ENCODE measurements around the gene SIGLEC7.

The SIGLEC7 gene

GRCh38 chr19:51179256-51179655 lies 37.2 kb downstream of the SIGLEC7 start:
- H4K8ac ChIP-seq (ENCODE audit: low read depth, low read length): no peak overlapping the region
- no peak overlapping the region for H2BK12ac ChIP-seq (ENCODE audit: low read length)
- WGBS (ENCODE audit: extremely low coverage, insufficient coverage, insufficient read length): no CpG with 5 or more reads among the region's 1 CpG

GRCh38 chr19:51181377-51181912 lies 39.3 kb downstream of the SIGLEC7 start:
- H4K12ac ChIP-seq (ENCODE audit: low read depth, low read length): no peak overlapping the region
- H3K14ac ChIP-seq (ENCODE audit: low read length): no peak overlapping the region
- no peaks in the 10 kb centered on the region for H3K36me3 ChIP-seq (ENCODE audit: control insufficient read depth in 1 of 2, insufficient read depth in 2 of 2, low read length in 2 of 2)
- peaks cover 9% of the 10 kb centered on the region for H3K9me3 ChIP-seq (ENCODE audit: insufficient read depth, low read depth, low read length)
- no peak overlapping the region for H4K91ac ChIP-seq (ENCODE audit: low read depth, low read length)
- no CpG with 5 or more reads among the region's 39 CpGs for WGBS (ENCODE audit: extremely low coverage, insufficient coverage, insufficient read length)
- no peak overlapping the region for H3K18ac ChIP-seq (ENCODE audit: low read length)
- no peak overlapping the region for H3K9ac ChIP-seq (ENCODE audit: low read length)
- no peak overlapping the region for H2BK120ac ChIP-seq (ENCODE audit: insufficient read depth, low read length, poor library complexity)
- no peak overlapping the region for H2BK5ac ChIP-seq (ENCODE audit: low read depth, low read length, poor library complexity)
- H3K4me1 ChIP-seq (ENCODE audit: control insufficient read depth in 1 of 2, insufficient read depth in 2 of 2, low read length in 2 of 2): no peaks in the 10 kb centered on the region
- H3K4me2 ChIP-seq (ENCODE audit: low read length): no peak overlapping the region
- no peak overlapping the region for H3K4ac ChIP-seq (ENCODE audit: low read depth, low read length)
- no peak overlapping the region for H3K27ac ChIP-seq (ENCODE audit: low read depth, low read length)
- H3K4me3 ChIP-seq (ENCODE audit: low read depth, low read length): no peak overlapping the region
- no peaks in the 10 kb centered on the region for H3K79me1 ChIP-seq (ENCODE audit: low read length)
- H3K27me3 ChIP-seq (ENCODE audit: insufficient read depth, low read length): peaks cover 4% of the 10 kb centered on the region
- H4K8ac ChIP-seq (ENCODE audit: low read depth, low read length): no peak overlapping the region
- H2AK5ac ChIP-seq (ENCODE audit: low read length): no peak overlapping the region
- no peak overlapping the region for H3K23ac ChIP-seq (ENCODE audit: low read length)
- H3K79me2 ChIP-seq (ENCODE audit: control insufficient read depth, insufficient read depth, low read length, poor library complexity): no peaks in the 10 kb centered on the region
- DNase-seq: no peak
- no peak overlapping the region for H2AFZ ChIP-seq (ENCODE audit: insufficient read depth, low read length, poor library complexity)
- no peak overlapping the region for H2BK12ac ChIP-seq (ENCODE audit: low read length)

More at GRCh38 chr19:51179256-51179655, 37.2 kb downstream of the SIGLEC7 start:
- H3K4me2 ChIP-seq (ENCODE audit: low read length): no peak overlapping the region
- H3K4me3 ChIP-seq (ENCODE audit: low read depth, low read length): no peak overlapping the region
- no peak overlapping the region for H4K12ac ChIP-seq (ENCODE audit: low read depth, low read length)
- H2AK5ac ChIP-seq (ENCODE audit: low read length): no peak overlapping the region
- peaks cover 4% of the 10 kb centered on the region for H3K9me3 ChIP-seq (ENCODE audit: insufficient read depth, low read depth, low read length)
- H2BK5ac ChIP-seq (ENCODE audit: low read depth, low read length, poor library complexity): no peak overlapping the region
- no peak overlapping the region for H3K18ac ChIP-seq (ENCODE audit: low read length)
- H4K91ac ChIP-seq (ENCODE audit: low read depth, low read length): no peak overlapping the region
- no peaks in the 10 kb centered on the region for H3K4me1 ChIP-seq (ENCODE audit: control insufficient read depth in 1 of 2, insufficient read depth in 2 of 2, low read length in 2 of 2)
- peaks cover 4% of the 10 kb centered on the region for H3K27me3 ChIP-seq (ENCODE audit: insufficient read depth, low read length)
- no peak overlapping the region for H3K27ac ChIP-seq (ENCODE audit: low read depth, low read length)
- H3K14ac ChIP-seq (ENCODE audit: low read length): no peak overlapping the region
- no peaks in the 10 kb centered on the region for H3K79me1 ChIP-seq (ENCODE audit: low read length)
- no peaks in the 10 kb centered on the region for H3K36me3 ChIP-seq (ENCODE audit: control insufficient read depth in 1 of 2, insufficient read depth in 2 of 2, low read length in 2 of 2)
- no peak overlapping the region for H2BK120ac ChIP-seq (ENCODE audit: insufficient read depth, low read length, poor library complexity)
- no peak overlapping the region for H2AFZ ChIP-seq (ENCODE audit: insufficient read depth, low read length, poor library complexity)
- H3K9ac ChIP-seq (ENCODE audit: low read length): no peak overlapping the region
- H3K23ac ChIP-seq (ENCODE audit: low read length): no peak overlapping the region
- no peaks in the 10 kb centered on the region for H3K79me2 ChIP-seq (ENCODE audit: control insufficient read depth, insufficient read depth, low read length, poor library complexity)
- DNase-seq: no peak
- no peak overlapping the region for H3K4ac ChIP-seq (ENCODE audit: low read depth, low read length)

GRCh38 chr19:51181913-51182419 lies 39.9 kb downstream of the SIGLEC7 start:
- H3K27me3 ChIP-seq (ENCODE audit: insufficient read depth, low read length): peaks cover 4% of the 10 kb centered on the region
- no peak overlapping the region for H2AFZ ChIP-seq (ENCODE audit: insufficient read depth, low read length, poor library complexity)
- H3K23ac ChIP-seq (ENCODE audit: low read length): no peak overlapping the region
- no peak overlapping the region for H4K91ac ChIP-seq (ENCODE audit: low read depth, low read length)
- no peak overlapping the region for H3K18ac ChIP-seq (ENCODE audit: low read length)
- H3K9me3 ChIP-seq (ENCODE audit: insufficient read depth, low read depth, low read length): peaks cover 9% of the 10 kb centered on the region
- H3K4me2 ChIP-seq (ENCODE audit: low read length): no peak overlapping the region
- WGBS (ENCODE audit: extremely low coverage, insufficient coverage, insufficient read length): no CpG with 5 or more reads among the region's 31 CpGs
- no peak overlapping the region for H2BK120ac ChIP-seq (ENCODE audit: insufficient read depth, low read length, poor library complexity)
- no peak overlapping the region for H3K4ac ChIP-seq (ENCODE audit: low read depth, low read length)
- no peak overlapping the region for H3K4me3 ChIP-seq (ENCODE audit: low read depth, low read length)
- H3K27ac ChIP-seq (ENCODE audit: low read depth, low read length): no peak overlapping the region
- no peaks in the 10 kb centered on the region for H3K4me1 ChIP-seq (ENCODE audit: control insufficient read depth in 1 of 2, insufficient read depth in 2 of 2, low read length in 2 of 2)
- H3K14ac ChIP-seq (ENCODE audit: low read length): no peak overlapping the region
- no peaks in the 10 kb centered on the region for H3K79me1 ChIP-seq (ENCODE audit: low read length)
- H3K9ac ChIP-seq (ENCODE audit: low read length): no peak overlapping the region
- H2AK5ac ChIP-seq (ENCODE audit: low read length): no peak overlapping the region
- H4K8ac ChIP-seq (ENCODE audit: low read depth, low read length): no peak overlapping the region
- DNase-seq: no peak
- H3K79me2 ChIP-seq (ENCODE audit: control insufficient read depth, insufficient read depth, low read length, poor library complexity): no peaks in the 10 kb centered on the region
- no peak overlapping the region for H2BK12ac ChIP-seq (ENCODE audit: low read length)
- no peaks in the 10 kb centered on the region for H3K36me3 ChIP-seq (ENCODE audit: control insufficient read depth in 1 of 2, insufficient read depth in 2 of 2, low read length in 2 of 2)
- H2BK5ac ChIP-seq (ENCODE audit: low read depth, low read length, poor library complexity): no peak overlapping the region
- no peak overlapping the region for H4K12ac ChIP-seq (ENCODE audit: low read depth, low read length)

GRCh38 chr19:51183629-51184028 lies 41.5 kb downstream of the SIGLEC7 start:
- H2BK5ac ChIP-seq (ENCODE audit: low read depth, low read length, poor library complexity): no peak overlapping the region
- no peak overlapping the region for H4K91ac ChIP-seq (ENCODE audit: low read depth, low read length)
- H3K27ac ChIP-seq (ENCODE audit: low read depth, low read length): no peak overlapping the region
- H3K36me3 ChIP-seq (ENCODE audit: control insufficient read depth in 1 of 2, insufficient read depth in 2 of 2, low read length in 2 of 2): no peaks in the 10 kb centered on the region
- peaks cover 9% of the 10 kb centered on the region for H3K9me3 ChIP-seq (ENCODE audit: insufficient read depth, low read depth, low read length)
- H3K23ac ChIP-seq (ENCODE audit: low read length): no peak overlapping the region
- H3K4ac ChIP-seq (ENCODE audit: low read depth, low read length): no peak overlapping the region
- H3K4me2 ChIP-seq (ENCODE audit: low read length): no peak overlapping the region
- H3K79me1 ChIP-seq (ENCODE audit: low read length): no peaks in the 10 kb centered on the region
- no peak overlapping the region for H2AK5ac ChIP-seq (ENCODE audit: low read length)
- no peaks in the 10 kb centered on the region for H3K4me1 ChIP-seq (ENCODE audit: control insufficient read depth in 1 of 2, insufficient read depth in 2 of 2, low read length in 2 of 2)
- no peak overlapping the region for H3K18ac ChIP-seq (ENCODE audit: low read length)
- no peak overlapping the region for H3K9ac ChIP-seq (ENCODE audit: low read length)
- no peak overlapping the region for H3K14ac ChIP-seq (ENCODE audit: low read length)
- DNase-seq: no peak
- H3K4me3 ChIP-seq (ENCODE audit: low read depth, low read length): no peak overlapping the region
- H2BK12ac ChIP-seq (ENCODE audit: low read length): no peak overlapping the region
- no peak overlapping the region for H2AFZ ChIP-seq (ENCODE audit: insufficient read depth, low read length, poor library complexity)
- H3K27me3 ChIP-seq (ENCODE audit: insufficient read depth, low read length): peaks cover 4% of the 10 kb centered on the region
- no peaks in the 10 kb centered on the region for H3K79me2 ChIP-seq (ENCODE audit: control insufficient read depth, insufficient read depth, low read length, poor library complexity)
- H4K8ac ChIP-seq (ENCODE audit: low read depth, low read length): no peak overlapping the region
- no peak overlapping the region for H4K12ac ChIP-seq (ENCODE audit: low read depth, low read length)
- no peak overlapping the region for H2BK120ac ChIP-seq (ENCODE audit: insufficient read depth, low read length, poor library complexity)
- WGBS (ENCODE audit: extremely low coverage, insufficient coverage, insufficient read length): no CpG with 5 or more reads among the region's 8 CpGs
